ENCODE data around the gene PELI1.
"Not testable (repeated sequence)": the region's sequence is repeated elsewhere in the genome, so short reads cannot be mapped to it uniquely, and the experiment has no call there.

PELI1 gene

GRCh38 chr2:64105670-64106461, 38.4 kb downstream of the PELI1 start:
- intact Hi-C loops (cut with DNase I; ENCODE audit: low total_unique reads), result no loop called here
- peaks cover 0 to 36% (median 13%) of the 10 kb centered on the region in 4 donors for H3K4me1 ChIP-seq
- TF ChIP-seq, protein P1, sequence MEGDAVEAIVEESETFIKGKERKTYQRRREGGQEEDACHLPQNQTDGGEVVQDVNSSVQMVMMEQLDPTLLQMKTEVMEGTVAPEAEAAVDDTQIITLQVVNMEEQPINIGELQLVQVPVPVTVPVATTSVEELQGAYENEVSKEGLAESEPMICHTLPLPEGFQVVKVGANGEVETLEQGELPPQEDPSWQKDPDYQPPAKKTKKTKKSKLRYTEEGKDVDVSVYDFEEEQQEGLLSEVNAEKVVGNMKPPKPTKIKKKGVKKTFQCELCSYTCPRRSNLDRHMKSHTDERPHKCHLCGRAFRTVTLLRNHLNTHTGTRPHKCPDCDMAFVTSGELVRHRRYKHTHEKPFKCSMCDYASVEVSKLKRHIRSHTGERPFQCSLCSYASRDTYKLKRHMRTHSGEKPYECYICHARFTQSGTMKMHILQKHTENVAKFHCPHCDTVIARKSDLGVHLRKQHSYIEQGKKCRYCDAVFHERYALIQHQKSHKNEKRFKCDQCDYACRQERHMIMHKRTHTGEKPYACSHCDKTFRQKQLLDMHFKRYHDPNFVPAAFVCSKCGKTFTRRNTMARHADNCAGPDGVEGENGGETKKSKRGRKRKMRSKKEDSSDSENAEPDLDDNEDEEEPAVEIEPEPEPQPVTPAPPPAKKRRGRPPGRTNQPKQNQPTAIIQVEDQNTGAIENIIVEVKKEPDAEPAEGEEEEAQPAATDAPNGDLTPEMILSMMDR (IDR thresholded peaks at IDR 0.05), result no peak
- no peaks in the 10 kb centered on the region for H3K27me3 ChIP-seq
- peaks cover 12 to 25% (median 23%) of the 10 kb centered on the region in 3 donors for H3K36me3 ChIP-seq
- no peak for DNase-seq
- H3K9me3 ChIP-seq, result no peaks in the 10 kb centered on the region
- H3K27ac ChIP-seq, result no peak overlapping the region
- no peak overlapping the region for H3K4me3 ChIP-seq

- H3K27ac ChIP-seq, result no peak overlapping the region
- no peak for DNase-seq
- H3K36me3 ChIP-seq, result peaks cover 12 to 32% (median 27%) of the 10 kb centered on the region in 3 donors
These were observed 39.3 kb downstream of the PELI1 start for GRCh38 chr2:64104933-64105332.

GRCh38 chr2:64102736-64103135, 41.5 kb downstream of the PELI1 start:
- H3K27me3 ChIP-seq; H3K27ac ChIP-seq; H3K4me3 ChIP-seq; DNase-seq; intact Hi-C loops (cut with DNase I; ENCODE audit: low total_unique reads); H3K9me3 ChIP-seq: not testable (repeated sequence)
- H3K36me3 ChIP-seq, result peaks cover 10 to 35% (median 28%) of the 10 kb centered on the region in 3 donors
- peaks cover 0 to 25% (median 3%) of the 10 kb centered on the region in 4 donors for H3K4me1 ChIP-seq

More at GRCh38 chr2:64104933-64105332, 39.3 kb downstream of the PELI1 start:
- Histone ChIP-seq H3K4me1 (peaks cover 0 to 31% (median 13%) of the 10 kb centered on the region in 4 donors), H3K27me3 (no peaks in the 10 kb centered on the region), H3K4me3 (no peak overlapping the region), H3K9me3 (no peaks in the 10 kb centered on the region)
- TF ChIP-seq, protein P1 (IDR thresholded peaks at IDR 0.05), result no peak
- intact Hi-C loops (cut with DNase I; ENCODE audit: low total_unique reads), result no loop called here

- Histone ChIP-seq H3K27me3 (no peaks in the 10 kb centered on the region), H3K4me1 (peaks cover 0 to 25% (median 3%) of the 10 kb centered on the region in 4 donors), H3K9me3 (no peaks in the 10 kb centered on the region), H3K36me3 (peaks cover 6 to 30% (median 21%) of the 10 kb centered on the region in 3 donors), H3K4me3 (no peak overlapping the region), H3K27ac (no peak overlapping the region)
- intact Hi-C loops (cut with DNase I; ENCODE audit: low total_unique reads), result no loop called here
- TF ChIP-seq, protein P1 (IDR thresholded peaks at IDR 0.05), result no peak
- DNase-seq, result no peak
These were observed 43.1 kb downstream of the PELI1 start for GRCh38 chr2:64101141-64101591.

DNA sequence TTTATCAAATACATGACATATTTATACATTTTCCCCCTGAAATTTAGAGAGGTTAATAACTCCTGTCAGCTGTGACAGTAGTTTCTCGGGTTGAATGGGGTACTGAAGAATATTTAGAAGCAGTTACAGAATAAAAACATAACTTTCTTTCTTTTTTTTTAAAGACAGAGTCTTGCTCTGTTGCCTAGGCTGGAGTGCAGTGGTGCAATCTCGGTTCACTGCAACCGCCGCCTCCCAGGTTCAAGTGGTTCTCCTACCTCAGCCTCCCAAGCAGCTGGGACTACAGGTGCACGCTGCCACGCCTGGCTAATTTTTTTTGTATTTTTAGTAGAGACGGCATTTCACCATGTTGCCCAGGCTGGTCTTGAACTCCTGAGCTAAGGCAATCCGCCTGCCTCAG, 43.6 kb downstream of the PELI1 start:
- H3K27ac ChIP-seq; DNase-seq; H3K27me3 ChIP-seq; intact Hi-C loops (cut with DNase I; ENCODE audit: low total_unique reads); H3K9me3 ChIP-seq; H3K4me3 ChIP-seq: not testable (repeated sequence)
- Histone ChIP-seq H3K4me1 (peaks cover 0 to 24% (median 3%) of the 10 kb centered on the region in 4 donors), H3K36me3 (peaks cover 12 to 30% (median 24%) of the 10 kb centered on the region in 3 donors)

DNA sequence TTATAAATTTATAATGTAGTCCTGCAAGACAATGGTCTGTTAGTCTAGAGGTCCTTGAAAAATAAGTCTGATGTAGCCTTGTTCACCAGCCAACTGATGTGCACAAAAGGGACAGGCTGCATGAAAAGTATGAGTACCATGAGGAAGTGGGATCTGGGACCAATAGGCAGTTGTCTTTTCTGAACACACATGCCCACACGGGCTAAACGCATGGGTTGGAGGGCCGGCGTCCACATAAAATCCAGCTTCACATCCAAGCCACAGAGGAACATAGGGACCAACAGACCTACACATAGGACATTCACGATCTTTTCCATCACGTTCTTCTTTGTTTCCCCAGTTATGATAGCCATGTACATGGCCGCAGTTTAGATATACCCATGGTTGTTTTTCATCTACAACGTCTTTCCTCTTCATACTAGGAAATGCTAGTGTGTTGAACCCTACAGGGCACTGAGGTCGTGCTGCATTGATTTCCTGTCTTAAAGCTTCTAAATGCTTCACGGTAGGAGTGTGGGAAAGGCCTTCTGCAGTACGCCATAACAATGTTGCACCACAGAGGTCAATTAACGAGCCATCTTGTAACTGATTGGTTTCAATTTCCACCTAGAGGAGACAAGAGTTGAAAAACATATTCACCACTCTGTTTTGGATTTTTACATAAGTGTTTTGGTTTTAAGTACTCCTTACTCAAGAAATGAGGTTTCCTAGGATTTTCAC, 49.4 kb downstream of the PELI1 start:
- no peak for DNase-seq
- Histone ChIP-seq H3K4me1 (peaks cover 0 to 7% (median 0%) of the 10 kb centered on the region in 4 donors), H3K27ac (no peak overlapping the region), H3K4me3 (no peak overlapping the region), H3K36me3 (peaks cover 42 to 60% (median 46%) of the 10 kb centered on the region in 3 donors), H3K27me3 (no peaks in the 10 kb centered on the region), H3K9me3 (no peaks in the 10 kb centered on the region)
- TF ChIP-seq, protein P1 (IDR thresholded peaks at IDR 0.05), result no peak
- intact Hi-C loops (cut with DNase I; ENCODE audit: low total_unique reads), result no loop called here

All from tibial artery (tissue), 4 donors.